GM23248 (cell line): Measurements from ENCODE around the gene RFPL3.

Experiments used
- EZH2 ChIP-seq: fragments of 200-600 bp; sonication (generic); IDR thresholded peaks from 2 replicates; pipeline ENCODE4 v1.6.1; 2018; ENCODE audit warnings: antibody characterized with exemption, mild to moderate bottlenecking; ENCODE audit not compliant: insufficient read depth, poor library complexity, severe bottlenecking
- EZH2phosphoT487 ChIP-seq: fragments of 200-600 bp; sonication (generic); IDR thresholded peaks from 2 replicates; pipeline ENCODE4 v1.6.1; 2018; ENCODE audit warnings: antibody characterized with exemption, moderate library complexity, mild to moderate bottlenecking, low read depth; ENCODE audit not compliant: insufficient read depth

- TF ChIP-seq EZH2 (no peak), EZH2phosphoT487 (no peak)
Measured at GRCh38 chr22:32339190-32340012, 18.3 kb upstream of the RFPL3 start.
